Esophagus muscularis mucosa (tissue), 4 donors: ENCODE measurements around the gene TPSG1. TPM values are rescaled to one million over a fixed set of nuclear protein-coding genes. Genes with fewer than 3 reads are reported as not detected.

Source experiments
- DNase-seq: peaks from one replicate; pipeline ENCODE4 v3.0.0-alpha.2; 2017; ENCODE audit errors: extremely low spot score
- H3K27ac ChIP-seq, 4 donors: fragments of 200-600 bp; sonication (generic); replicated peaks in 1 of 4; 1 replicate in 3 of 4; 2 replicates in 1 of 4; pipeline ENCODE4 v1.5.1; 2016 to 2019; ENCODE audit warnings: mild to moderate bottlenecking in 1 of 4
- H3K27me3 ChIP-seq, 4 donors: fragments of 200-600 bp; sonication (generic); one replicate each; pipeline versions ENCODE4 v1.5.1 to v1.6.0; 2016 to 2019
- H3K36me3 ChIP-seq, 4 donors: fragments of 200-600 bp; sonication (generic); one replicate each; pipeline ENCODE4 v1.5.1; 2016 to 2019
- H3K4me1 ChIP-seq, 4 donors: fragments of 200-600 bp; sonication (generic); one replicate each; pipeline ENCODE4 v1.5.1; 2016 to 2019
- H3K4me3 ChIP-seq, 4 donors: fragments of 200-600 bp; sonication (generic); 1 replicate in 2 of 4; 2 replicates in 2 of 4; pipeline ENCODE4 v1.5.1; 2016 to 2019; ENCODE audit warnings: mild to moderate bottlenecking in 4 of 4, moderate library complexity in 1 of 4
- H3K9me3 ChIP-seq, 4 donors: fragments of 200-600 bp; sonication (generic); 1 replicate in 3 of 4; 2 replicates in 1 of 4; pipeline ENCODE4 v1.5.1; 2016 to 2019
- EP300 ChIP-seq: sonication (generic); formaldehyde crosslinking; IDR thresholded peaks from one replicate; pipeline ENCODE4 v1.6.1; 2017; ENCODE audit warnings: antibody characterized with exemption
- POLR2A ChIP-seq: fragments of 450-650 bp; IDR thresholded peaks from one replicate; pipeline ENCODE4 v1.6.1; 2017; ENCODE audit warnings: antibody characterized with exemption, moderate library complexity, mild to moderate bottlenecking, low read depth
- POLR2AphosphoS5 ChIP-seq, 2 donors: sonication (generic); formaldehyde crosslinking; IDR thresholded peaks; one replicate each; pipeline ENCODE4 v1.6.1; 2017; ENCODE audit warnings: antibody characterized with exemption in 2 of 2
- WGBS: methylation state at CpG from one replicate; pipeline ENCODE4 v1.1.5; 2018; 5-methylcytosine and 5-hydroxymethylcytosine counted together
- intact Hi-C: fragments of 100-400 bp; cut with DNase I; formaldehyde crosslinking; loops from one replicate; pipeline ENCODE4 v1.15.1; 2023
- total RNA-seq, 4 donors: library from RNA; depleted of rRNA; stranded (reverse); fragments of >200 nt; gene quantifications; one replicate each; pipeline versions ENCODE4 v1.1.0 to v1.2.1, GENCODE V29; 2016
- TF ChIP-seq, protein P1 (sequence below), 3 experiments: fragments of 200-600 bp in 2 of 3; fragments of 450-650 bp in 1 of 3; sonication (generic) in 2 of 3; IDR thresholded peaks; one replicate each; pipeline ENCODE4 v1.5.1; 2017 to 2019; ENCODE audit warnings: antibody characterized with exemption in 3 of 3, mild to moderate bottlenecking in 2 of 3, moderate library complexity in 1 of 3

The TPSG1 gene
- total RNA-seq, 4 donors from 2014 or later: 0.39 to 2.9 (median 1.00) TPM

GRCh38 chr16:1184156-1184868 is 40.8 kb downstream of the TPSG1 start:
- WGBS: 68% methylated on average over 16 of the region's 26 CpGs
- no peak for DNase-seq
- Histone ChIP-seq H3K36me3 (peaks cover 0 to 8% (median 3%) of the 10 kb centered on the region in 4 donors), H3K4me1 (peaks cover 28 to 82% (median 78%) of the 10 kb centered on the region in 4 donors), H3K27me3 (no peaks in the 10 kb centered on the region), H3K9me3 (no peaks in the 10 kb centered on the region), H3K27ac (peak overlapping the region; percentile 92 to 98 (median 94)), H3K4me3 (no peak overlapping the region)
- TF ChIP-seq POLR2A: no peak
- peak; percentile 69 to 71 for TF ChIP-seq POLR2AphosphoS5 (IDR thresholded peaks at IDR 0.05)
- TF ChIP-seq EP300: no peak
- TF ChIP-seq, protein P1, sequence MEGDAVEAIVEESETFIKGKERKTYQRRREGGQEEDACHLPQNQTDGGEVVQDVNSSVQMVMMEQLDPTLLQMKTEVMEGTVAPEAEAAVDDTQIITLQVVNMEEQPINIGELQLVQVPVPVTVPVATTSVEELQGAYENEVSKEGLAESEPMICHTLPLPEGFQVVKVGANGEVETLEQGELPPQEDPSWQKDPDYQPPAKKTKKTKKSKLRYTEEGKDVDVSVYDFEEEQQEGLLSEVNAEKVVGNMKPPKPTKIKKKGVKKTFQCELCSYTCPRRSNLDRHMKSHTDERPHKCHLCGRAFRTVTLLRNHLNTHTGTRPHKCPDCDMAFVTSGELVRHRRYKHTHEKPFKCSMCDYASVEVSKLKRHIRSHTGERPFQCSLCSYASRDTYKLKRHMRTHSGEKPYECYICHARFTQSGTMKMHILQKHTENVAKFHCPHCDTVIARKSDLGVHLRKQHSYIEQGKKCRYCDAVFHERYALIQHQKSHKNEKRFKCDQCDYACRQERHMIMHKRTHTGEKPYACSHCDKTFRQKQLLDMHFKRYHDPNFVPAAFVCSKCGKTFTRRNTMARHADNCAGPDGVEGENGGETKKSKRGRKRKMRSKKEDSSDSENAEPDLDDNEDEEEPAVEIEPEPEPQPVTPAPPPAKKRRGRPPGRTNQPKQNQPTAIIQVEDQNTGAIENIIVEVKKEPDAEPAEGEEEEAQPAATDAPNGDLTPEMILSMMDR (IDR thresholded peaks at IDR 0.05): peak; percentile 33 to 43 (median 40)
- intact Hi-C loops: no loop called here

DNA sequence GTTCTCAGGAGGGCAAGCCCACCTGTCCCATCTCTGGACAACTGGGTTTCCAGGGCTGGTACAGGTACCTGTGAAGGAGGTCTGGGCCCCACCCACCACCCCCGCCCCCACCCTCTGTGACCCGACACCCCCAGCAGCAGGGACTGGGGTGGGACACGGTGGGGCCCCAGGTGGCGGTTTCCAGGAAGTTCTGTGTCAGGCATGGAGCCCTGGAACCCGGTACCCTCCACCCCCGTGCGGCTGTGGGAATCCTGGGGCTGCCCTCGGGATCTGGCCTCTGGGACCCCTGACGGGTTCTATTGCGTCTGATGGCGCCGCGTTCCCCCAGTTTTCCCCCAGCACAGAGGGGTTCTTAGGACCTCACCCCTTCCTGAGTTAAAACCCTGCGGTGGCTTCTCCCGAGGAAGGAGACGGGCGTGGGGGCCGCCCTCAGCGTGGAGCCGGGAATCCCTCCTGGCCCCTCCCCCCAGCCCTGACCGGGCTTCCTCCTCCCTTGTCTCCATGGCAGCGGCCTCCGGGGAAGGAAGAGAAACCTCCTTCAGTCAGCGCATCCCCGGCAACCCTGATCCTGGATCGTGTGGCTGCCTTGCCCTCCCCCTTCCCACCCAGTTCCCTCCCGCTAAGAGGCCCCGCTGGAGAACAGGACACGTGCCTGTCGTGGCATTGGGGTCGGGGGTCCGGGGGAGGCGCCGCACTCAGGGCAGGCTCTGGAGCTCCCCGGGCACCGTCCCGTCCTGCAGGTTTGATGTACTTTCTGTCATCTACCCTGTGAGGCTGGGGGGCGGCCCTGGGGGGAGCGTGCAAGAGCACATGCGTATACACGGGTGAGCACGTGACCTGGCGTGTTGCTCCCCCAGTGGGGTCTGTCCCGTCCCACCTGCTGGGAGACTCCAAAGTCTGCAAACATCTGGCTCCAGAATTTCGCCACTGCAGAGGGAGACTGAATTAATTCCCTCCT is 41.8 kb downstream of the TPSG1 start:
- peak; percentile 42 to 46 for TF ChIP-seq POLR2AphosphoS5 (IDR thresholded peaks at IDR 0.05)
- TF ChIP-seq, protein P1 (IDR thresholded peaks at IDR 0.05): no peak
- 62% methylated on average over 6 of the region's 45 CpGs for WGBS
- Histone ChIP-seq H3K36me3 (peaks cover 0 to 8% (median 3%) of the 10 kb centered on the region in 4 donors), H3K27me3 (no peaks in the 10 kb centered on the region), H3K9me3 (no peaks in the 10 kb centered on the region), H3K4me1 (peaks cover 28 to 84% (median 83%) of the 10 kb centered on the region in 4 donors), H3K27ac (peak overlapping the region; percentile 92 to 98 (median 94)), H3K4me3 (peak overlapping the region; percentile 31 to 44 (median 32))
- DNase-seq: no peak
- intact Hi-C loops: no loop called here

DNA sequence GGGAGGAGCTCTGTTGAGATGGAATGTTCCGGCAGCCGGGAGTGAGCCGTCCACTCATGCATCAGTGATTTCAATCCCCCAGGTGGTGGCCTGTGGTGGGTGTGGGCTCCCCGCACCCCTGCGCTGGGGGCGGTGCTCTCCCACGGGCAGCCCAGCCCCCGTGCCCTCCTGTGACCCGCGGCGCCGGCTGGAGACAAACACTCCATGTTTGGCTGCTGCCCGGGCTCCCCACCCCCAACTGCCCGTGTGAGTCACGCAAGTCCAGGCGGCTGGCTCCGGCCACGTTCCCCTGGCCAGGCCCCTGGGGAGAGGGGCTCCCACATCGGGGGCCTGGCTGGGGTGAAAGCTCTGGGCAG is 42.8 kb downstream of the TPSG1 start:
- no peak for DNase-seq
- WGBS: 19% methylated on average over 3 of the region's 19 CpGs

GRCh38 chr16:1181404-1182315 is 43.4 kb downstream of the TPSG1 start:
- no peak for DNase-seq
- peaks cover 28 to 87% (median 85%) of the 10 kb centered on the region in 4 donors for H3K4me1 ChIP-seq

More for the DNA sequence above, 42.8 kb downstream of the TPSG1 start:
- H3K36me3 ChIP-seq: peaks cover 0 to 8% (median 3%) of the 10 kb centered on the region in 4 donors
- no peaks in the 10 kb centered on the region for H3K27me3 ChIP-seq
- peak overlapping the region; percentile 31 to 44 (median 32) for H3K4me3 ChIP-seq
- intact Hi-C loops: no loop called here
- H3K9me3 ChIP-seq: no peaks in the 10 kb centered on the region
- TF ChIP-seq EP300 (peak; percentile 27), POLR2A (no peak), POLR2AphosphoS5 (IDR thresholded peaks at IDR 0.05) (peak; percentile 86)
- TF ChIP-seq, protein P1 (IDR thresholded peaks at IDR 0.05): peak in 1 of 3 experiments; percentile 9
- peak overlapping the region; percentile 92 to 98 (median 94) for H3K27ac ChIP-seq
- H3K4me1 ChIP-seq: peaks cover 28 to 85% (median 84%) of the 10 kb centered on the region in 4 donors

More at GRCh38 chr16:1181404-1182315, 43.4 kb downstream of the TPSG1 start:
- H3K4me3 ChIP-seq: peak overlapping the region; percentile 31 to 44 (median 32)
- no peaks in the 10 kb centered on the region for H3K27me3 ChIP-seq
- intact Hi-C loops: no loop called here
- H3K27ac ChIP-seq: peak overlapping the region; percentile 92 to 98 (median 94)
- no peaks in the 10 kb centered on the region for H3K9me3 ChIP-seq
- TF ChIP-seq, protein P1 (IDR thresholded peaks at IDR 0.05): peak in 2 of 3 experiments; percentile 25 to 26
- TF ChIP-seq POLR2A (no peak), POLR2AphosphoS5 (IDR thresholded peaks at IDR 0.05) (no peak)
- H3K36me3 ChIP-seq: peaks cover 0 to 7% (median 3%) of the 10 kb centered on the region in 4 donors
- WGBS: 39% methylated on average over 35 of the region's 39 CpGs
